ENCODE data around the gene CD48.

DNA sequence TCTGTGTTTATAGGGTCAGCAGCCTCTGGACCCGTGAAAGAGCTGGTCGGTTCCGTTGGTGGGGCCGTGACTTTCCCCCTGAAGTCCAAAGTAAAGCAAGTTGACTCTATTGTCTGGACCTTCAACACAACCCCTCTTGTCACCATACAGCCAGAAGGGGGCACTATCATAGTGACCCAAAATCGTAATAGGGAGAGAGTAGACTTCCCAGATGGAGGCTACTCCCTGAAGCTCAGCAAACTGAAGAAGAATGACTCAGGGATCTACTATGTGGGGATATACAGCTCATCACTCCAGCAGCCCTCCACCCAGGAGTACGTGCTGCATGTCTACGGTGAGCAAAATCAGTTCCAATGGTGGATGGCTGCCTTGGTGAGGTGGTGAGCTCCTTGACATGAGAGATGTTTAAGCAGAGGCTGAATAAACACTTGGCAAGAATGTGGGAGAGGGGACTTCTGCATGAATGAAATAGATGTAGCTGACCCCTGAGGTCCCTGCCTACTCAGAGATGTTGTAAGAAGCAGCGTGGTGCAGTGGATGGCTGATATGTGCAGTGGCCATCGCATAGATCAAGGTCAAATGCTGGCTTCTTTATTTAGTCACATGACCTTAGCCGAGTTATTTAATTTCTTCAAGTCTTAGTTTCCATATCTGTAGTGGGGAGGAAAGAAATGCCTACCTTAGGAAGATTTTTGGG is 36.7 kb upstream of the CD48 start:
- no peak for TF ChIP-seq CTCF (IDR thresholded peaks at IDR 0.05)
- TF ChIP-seq POLR2A (IDR thresholded peaks at IDR 0.05) = no peak
